ENCODE data around the gene TRMT5. TPM values are rescaled to one million over a fixed set of nuclear protein-coding genes. Genes with fewer than 3 reads are reported as not detected.

Gene TRMT5
- total RNA-seq, 1 experiment from 2014 or later = 23.7 TPM

GRCh38 chr14:60922050-60922449, 58.8 kb downstream of the TRMT5 start (continued):
- TF ChIP-seq ZBTB33 (IDR thresholded peaks at IDR 0.05; ENCODE audit: extremely low read depth, insufficient replicate concordance, low read length) = no peak
- no peak for TF ChIP-seq SP1 (IDR thresholded peaks at IDR 0.05; ENCODE audit: low read depth)
- no peak for TF ChIP-seq FOSL1 (IDR thresholded peaks at IDR 0.05; ENCODE audit: low read depth)
- no peak for TF ChIP-seq RAD21 (IDR thresholded peaks at IDR 0.05; ENCODE audit: low read depth)
- no peak for TF ChIP-seq ZFX (IDR thresholded peaks at IDR 0.05)

Other genes starting within 250 kb of the TRMT5 start
- gene MNAT1, start 246.3 kb downstream of the TRMT5 start, total RNA-seq (2021; ENCODE audit: unreplicated experiment) = 49.3 TPM
- gene SLC38A6, start 166 bp upstream of the TRMT5 start, total RNA-seq (2021; ENCODE audit: unreplicated experiment) = 9.5 TPM